HEK293 (cell line): ENCODE results near the gene COL6A1.

Source experiments
- CTCF ChIA-PET: fragments of 350-600 bp; formaldehyde crosslinking; extraction: SDS; loops from one replicate; lab custom pipeline; 2021; ENCODE audit warnings: antibody characterized with exemption; lab: Yijun Ruan, JAX
- POLR2A ChIA-PET: fragments of 300-600 bp; formaldehyde crosslinking; extraction: SDS; loops from one replicate; lab custom pipeline; 2020; ENCODE audit warnings: antibody characterized with exemption, inconsistent platforms; lab: Yijun Ruan, JAX
- H3K27ac ChIP-seq: fragments of 200-500 bp; sonication (Bioruptor generic); 2 replicates; pipeline ENCODE4 v1.5.1; 2014; ENCODE audit warnings: low read depth, low read length, control low read depth, inconsistent platforms; ENCODE audit errors: extremely low read depth
- H3K36me3 ChIP-seq, 2 experiments: fragments of 200-500 bp in 1 of 2; sonication (Bioruptor generic) in 1 of 2; 1 replicate in 1 of 2; 2 replicates in 1 of 2; pipeline ENCODE4 v1.5.1; 2014 to 2017; ENCODE audit warnings: inconsistent platforms in 2 of 2, low read length in 2 of 2; ENCODE audit not compliant: control insufficient read depth in 2 of 2, insufficient read depth in 1 of 2
- H3K4me1 ChIP-seq: fragments of 200-500 bp; sonication (Bioruptor generic); 2 replicates; pipeline ENCODE4 v1.5.1; 2014; ENCODE audit warnings: mild to moderate bottlenecking, low read length, inconsistent platforms; ENCODE audit not compliant: control insufficient read depth, insufficient read depth
- H3K4me3 ChIP-seq: 2 replicates; pipeline ENCODE4 v1.5.1; 2011; ENCODE audit warnings: low read depth, mild to moderate bottlenecking, control low read depth, low read length, moderate library complexity
- H3K9me3 ChIP-seq: fragments of 200-500 bp; sonication (Bioruptor generic); 2 replicates; pipeline ENCODE4 v1.5.1; 2014; ENCODE audit warnings: low read depth, low read length, inconsistent platforms; ENCODE audit not compliant: control insufficient read depth, insufficient read depth
- EGR2 ChIP-seq: fragments of 450-650 bp; formaldehyde crosslinking; IDR thresholded peaks from 2 replicates; pipeline ENCODE4 v1.5.1; 2016; ENCODE audit warnings: low read depth, missing biosample characterization, missing genetic modification characterization
- GFI1B ChIP-seq: fragments of 450-650 bp; formaldehyde crosslinking; IDR thresholded peaks from 2 replicates; pipeline ENCODE4 v1.5.1; 2016; ENCODE audit warnings: missing biosample characterization, missing genetic modification characterization
- HOXC10 ChIP-seq: sonication (generic); formaldehyde crosslinking; IDR thresholded peaks from 2 replicates; pipeline ENCODE4 v1.8.1; 2023; ENCODE audit warnings: mild to moderate bottlenecking, missing genetic modification reagents
- KLF1 ChIP-seq: fragments of 450-650 bp; formaldehyde crosslinking; IDR thresholded peaks from 2 replicates; pipeline ENCODE4 v1.5.1; 2016; ENCODE audit warnings: missing biosample characterization, missing genetic modification characterization
- KLF10 ChIP-seq: fragments of 450-650 bp; IDR thresholded peaks from 2 replicates; pipeline ENCODE4 v1.5.1; 2018; ENCODE audit warnings: missing biosample characterization, mild to moderate bottlenecking, missing genetic modification characterization
- PRDM1 ChIP-seq: fragments of 450-650 bp; formaldehyde crosslinking; IDR thresholded peaks from 2 replicates; pipeline ENCODE4; 2016; ENCODE audit warnings: missing biosample characterization, missing genetic modification characterization
- SALL2 ChIP-seq: fragments of 450-650 bp; formaldehyde crosslinking; IDR thresholded peaks from 2 replicates; pipeline ENCODE4 v1.5.0; 2017; ENCODE audit warnings: missing biosample characterization, mild to moderate bottlenecking, missing genetic modification characterization, borderline replicate concordance
- SETDB1 ChIP-seq: IDR thresholded peaks from one replicate; pipeline ENCODE4 v1.6.1; 2017; ENCODE audit warnings: mild to moderate bottlenecking, low read length, moderate library complexity, mixed read lengths; ENCODE audit not compliant: insufficient read length
- ZBTB17 ChIP-seq: fragments of 450-650 bp; formaldehyde crosslinking; IDR thresholded peaks from 2 replicates; pipeline ENCODE4 v1.5.1; 2016; ENCODE audit warnings: missing biosample characterization, missing genetic modification characterization
- ZBTB20 ChIP-seq: fragments of 450-650 bp; formaldehyde crosslinking; IDR thresholded peaks from 2 replicates; pipeline ENCODE4 v1.5.1; 2016; ENCODE audit warnings: missing biosample characterization, missing genetic modification characterization
- ZFP69B ChIP-seq: fragments of 450-650 bp; formaldehyde crosslinking; IDR thresholded peaks from 2 replicates; pipeline ENCODE4 v1.5.1; 2016; ENCODE audit warnings: missing biosample characterization, missing genetic modification characterization
- ZIC2 ChIP-seq: fragments of 450-650 bp; formaldehyde crosslinking; IDR thresholded peaks from 2 replicates; pipeline ENCODE4 v1.5.1; 2016; ENCODE audit warnings: missing biosample characterization, missing genetic modification characterization
- ZNF175 ChIP-seq: fragments of 450-650 bp; formaldehyde crosslinking; IDR thresholded peaks from 2 replicates; pipeline ENCODE4 v1.5.1; 2016; ENCODE audit warnings: missing biosample characterization, missing genetic modification characterization
- ZNF184 ChIP-seq: fragments of 450-650 bp; IDR thresholded peaks from 2 replicates; pipeline ENCODE4 v1.5.1; 2018; ENCODE audit warnings: missing biosample characterization, mild to moderate bottlenecking, missing genetic modification characterization
- ZNF510 ChIP-seq: fragments of 450-650 bp; formaldehyde crosslinking; IDR thresholded peaks from 2 replicates; pipeline ENCODE4 v1.5.1; 2018; ENCODE audit warnings: mild to moderate bottlenecking, missing genetic modification characterization, missing biosample characterization; ENCODE audit not compliant: insufficient replicate concordance
- ZNF555 ChIP-seq: fragments of 450-650 bp; formaldehyde crosslinking; conservative IDR thresholded peaks from 2 replicates; pipeline ENCODE4 v1.5.1; 2017; ENCODE audit warnings: missing biosample characterization, mild to moderate bottlenecking, missing genetic modification characterization, inconsistent platforms
- ZNF596 ChIP-seq: fragments of 450-650 bp; IDR thresholded peaks from 2 replicates; pipeline ENCODE4 v1.5.0; 2018; ENCODE audit warnings: missing biosample characterization, mild to moderate bottlenecking, missing genetic modification characterization, moderate library complexity
- ZNF600 ChIP-seq: fragments of 450-650 bp; formaldehyde crosslinking; IDR thresholded peaks from 2 replicates; pipeline ENCODE4 v1.5.1; 2016; ENCODE audit warnings: missing biosample characterization, missing genetic modification characterization
- ZNF623 ChIP-seq: fragments of 450-650 bp; formaldehyde crosslinking; IDR thresholded peaks from 2 replicates; pipeline ENCODE4 v1.5.1; 2016; ENCODE audit warnings: missing biosample characterization, missing genetic modification characterization
- ZNF785 ChIP-seq: fragments of 450-650 bp; formaldehyde crosslinking; IDR thresholded peaks from 2 replicates; pipeline ENCODE4 v1.5.1; 2016; ENCODE audit warnings: missing biosample characterization, missing genetic modification characterization
- ZNF792 ChIP-seq: fragments of 450-650 bp; formaldehyde crosslinking; IDR thresholded peaks from 2 replicates; pipeline ENCODE4 v1.5.1; 2016; ENCODE audit warnings: missing biosample characterization, missing genetic modification characterization
- ZNF843 ChIP-seq: fragments of 450-650 bp; formaldehyde crosslinking; IDR thresholded peaks from 2 replicates; pipeline ENCODE4 v1.5.1; 2016; ENCODE audit warnings: missing biosample characterization, missing genetic modification characterization
- TF ChIP-seq, protein P1 (sequence below): fragments of 450-650 bp; formaldehyde crosslinking; IDR thresholded peaks from 2 replicates; pipeline ENCODE4 v1.5.1; 2016; ENCODE audit warnings: missing biosample characterization, missing genetic modification characterization
- TF ChIP-seq, protein P2 (sequence below): fragments of 450-650 bp; formaldehyde crosslinking; conservative IDR thresholded peaks from 2 replicates; pipeline ENCODE4 v1.5.1; 2016; ENCODE audit warnings: low read depth, missing biosample characterization, missing genetic modification characterization
- TF ChIP-seq, protein P3 (sequence below): fragments of 450-650 bp; formaldehyde crosslinking; IDR thresholded peaks from 2 replicates; pipeline ENCODE4 v1.5.1; 2016; ENCODE audit warnings: missing biosample characterization, missing genetic modification characterization

The COL6A1 gene

DNA sequence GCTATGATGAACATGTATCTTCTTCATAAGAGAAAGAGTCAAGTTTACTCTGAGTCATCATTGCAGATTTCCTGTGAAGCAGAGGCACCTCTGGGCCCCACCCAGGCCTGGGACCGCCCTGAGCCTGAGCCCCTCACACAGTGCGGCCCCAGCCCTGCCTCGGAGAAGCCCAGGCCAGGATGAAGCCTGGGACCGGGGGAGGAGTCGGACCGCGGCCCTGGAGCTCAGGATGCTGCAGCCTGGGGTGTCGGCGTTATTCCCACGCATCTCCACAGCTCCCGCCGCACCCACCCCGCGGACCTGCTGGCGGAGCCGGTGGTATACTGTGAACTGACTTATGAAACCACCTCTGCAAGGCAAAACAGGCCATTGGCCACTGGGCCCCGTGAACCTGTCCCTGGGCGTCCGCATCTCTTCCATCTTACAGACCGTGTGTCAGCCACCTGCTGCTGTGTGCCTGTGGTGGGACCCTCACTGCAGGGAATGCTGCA is 2.4 kb upstream of the COL6A1 start (continued):
- TF ChIP-seq SETDB1 (no peak), ZNF184 (tag by site-specific recombination) (no peak), GFI1B (tag by site-specific recombination) (no peak), ZBTB20 (tag by site-specific recombination) (no peak), EGR2 (peak; percentile 92), HOXC10 (CRISPR knock-in tag) (no peak), ZNF600 (tag by site-specific recombination) (peak; percentile 84), ZFP69B (tag by site-specific recombination) (peak; percentile 78), KLF10 (tag by site-specific recombination) (no peak), ZNF623 (tag by site-specific recombination) (no peak), ZIC2 (tag by site-specific recombination) (peak; percentile 26; the same call in 1 of the 2 replicates), KLF1 (peak; percentile 69), ZNF785 (tag by site-specific recombination) (no peak), PRDM1 (no peak), ZNF843 (tag by site-specific recombination) (no peak)

DNA sequence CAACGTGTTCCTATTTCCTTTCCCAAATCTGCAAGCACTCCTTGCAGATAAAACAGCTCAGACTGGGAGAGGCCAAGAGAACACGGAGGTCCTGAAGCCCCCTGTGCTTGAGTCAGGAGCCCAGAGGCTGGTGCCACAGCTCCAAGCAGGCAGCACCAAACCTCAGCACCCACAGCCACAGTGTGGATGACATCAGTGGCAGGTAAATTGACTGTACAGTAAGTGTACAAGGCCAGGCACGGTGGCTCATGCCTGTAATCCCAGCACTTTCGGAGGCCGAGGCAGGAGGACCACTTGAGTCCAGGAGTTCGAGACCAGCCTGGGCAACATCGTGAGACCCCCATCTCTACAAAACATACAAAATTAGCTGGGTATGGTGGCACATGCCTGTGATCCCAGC is 1.9 kb upstream of the COL6A1 start:
- Histone ChIP-seq H3K4me3 (no peak overlapping the region), H3K36me3 (peaks cover 2 to 8% of the 10 kb centered on the region in 2 experiments; a peak in 2 of 3 replicates), H3K4me1 (peaks cover 16% of the 10 kb centered on the region), H3K9me3 (no peaks in the 10 kb centered on the region), H3K27ac (no peak overlapping the region)
- no peak for TF ChIP-seq PRDM1
- TF ChIP-seq SALL2, result no peak
- TF ChIP-seq ZNF510 (tag by site-specific recombination), result no peak
- TF ChIP-seq ZBTB17, result 0 out of 2 replicates have a peak, but pooled peaks have one; percentile 30
- CTCF ChIA-PET, result interaction anchor here (0.6 to 1.0 kb wide), 3 partner anchors 10 to 58 kb away, joined by 3 to 7 read pairs (median 4); no protein-coding TSS in a partner anchor
- POLR2A ChIA-PET, result interaction anchor here (1.4 kb wide), 1 partner anchor 164 kb away, joined by 3 read pairs; no protein-coding TSS in a partner anchor

DNA sequence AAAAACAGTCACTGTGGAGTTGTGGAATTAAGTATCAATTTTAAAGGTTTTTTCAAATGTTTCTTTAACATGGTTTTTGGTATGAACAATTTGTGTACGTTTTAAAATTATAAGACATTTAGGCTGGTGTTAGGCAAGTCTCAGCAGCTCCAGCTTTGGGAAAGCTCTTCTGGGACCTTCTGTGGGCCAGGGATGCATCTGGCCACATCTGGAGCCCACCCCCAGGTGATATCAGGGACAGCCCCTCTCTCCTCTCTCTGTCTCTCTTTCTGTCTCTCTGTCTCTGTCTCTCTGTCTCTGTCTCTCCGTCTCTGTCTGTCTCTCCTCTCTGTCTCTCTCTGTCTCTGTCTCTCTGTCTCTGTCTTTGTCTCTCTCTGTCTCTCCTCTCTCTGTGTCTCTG is 1.3 kb upstream of the COL6A1 start:
- CTCF ChIA-PET, result interaction anchor here (0.6 to 1.0 kb wide), 2 partner anchors 48 to 59 kb away, joined by 3 to 7 read pairs; no protein-coding TSS in a partner anchor
- H3K4me1 ChIP-seq, result peaks cover 10% of the 10 kb centered on the region
- TF ChIP-seq, protein P1, sequence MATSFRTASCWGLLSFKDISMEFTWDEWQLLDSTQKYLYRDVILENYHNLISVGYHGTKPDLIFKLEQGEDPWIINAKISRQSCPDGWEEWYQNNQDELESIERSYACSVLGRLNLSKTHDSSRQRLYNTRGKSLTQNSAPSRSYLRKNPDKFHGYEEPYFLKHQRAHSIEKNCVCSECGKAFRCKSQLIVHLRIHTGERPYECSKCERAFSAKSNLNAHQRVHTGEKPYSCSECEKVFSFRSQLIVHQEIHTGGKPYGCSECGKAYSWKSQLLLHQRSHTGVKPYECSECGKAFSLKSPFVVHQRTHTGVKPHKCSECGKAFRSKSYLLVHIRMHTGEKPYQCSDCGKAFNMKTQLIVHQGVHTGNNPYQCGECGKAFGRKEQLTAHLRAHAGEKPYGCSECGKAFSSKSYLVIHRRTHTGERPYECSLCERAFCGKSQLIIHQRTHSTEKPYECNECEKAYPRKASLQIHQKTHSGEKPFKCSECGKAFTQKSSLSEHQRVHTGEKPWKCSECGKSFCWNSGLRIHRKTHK, result no peak
- TF ChIP-seq ZNF596, result peak; percentile 64; the same call in 1 of the 2 replicates
- H3K9me3 ChIP-seq, result no peaks in the 10 kb centered on the region
- H3K27ac ChIP-seq, result no peak overlapping the region
- POLR2A ChIA-PET, result no interaction called here
- H3K36me3 ChIP-seq, result peaks cover 9 to 14% of the 10 kb centered on the region in 2 experiments; a peak in 2 of 3 replicates
- H3K4me3 ChIP-seq, result no peak overlapping the region

DNA sequence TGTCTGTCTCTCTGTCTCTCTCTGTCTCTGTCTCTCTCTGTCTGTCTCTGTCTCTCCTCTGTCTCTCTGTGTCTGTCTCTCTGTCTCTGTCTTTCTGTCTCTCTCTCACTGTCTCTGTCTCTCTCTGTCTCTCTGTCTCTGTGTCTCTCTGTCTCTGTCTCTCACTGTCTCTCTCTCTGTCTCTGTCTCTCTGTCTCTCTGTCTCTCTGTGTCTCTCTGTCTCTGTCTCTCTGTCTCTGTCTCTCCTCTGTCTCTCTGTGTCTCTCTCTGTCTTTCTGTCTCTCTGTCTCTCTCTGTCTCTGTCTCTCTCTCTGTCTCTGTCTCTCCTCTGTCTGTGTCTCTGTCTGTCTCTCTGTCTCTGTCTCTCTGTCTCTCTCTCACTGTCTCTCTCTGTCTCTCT is 873 bp upstream of the COL6A1 start:
- Histone ChIP-seq H3K4me3 (peak overlapping the region; percentile 28), H3K36me3 (peaks cover 10 to 18% of the 10 kb centered on the region in 2 experiments; a peak in 2 of 3 replicates), H3K9me3 (no peaks in the 10 kb centered on the region), H3K27ac (peak overlapping the region; percentile 62), H3K4me1 (peaks cover 9% of the 10 kb centered on the region)
- ChIA-PET POLR2A (interaction anchor here (0.7 to 1.0 kb wide), 4 partner anchors 34 to 1640 kb away, joined by 3 to 4 read pairs (median 3); partner anchors contain the start of gene LSS), CTCF (interaction anchor here (0.7 kb wide), 1 partner anchor 163 kb away, joined by 4 read pairs; no protein-coding TSS in a partner anchor)
- TF ChIP-seq ZNF792 (tag by site-specific recombination), result no peak
- TF ChIP-seq, protein P2, sequence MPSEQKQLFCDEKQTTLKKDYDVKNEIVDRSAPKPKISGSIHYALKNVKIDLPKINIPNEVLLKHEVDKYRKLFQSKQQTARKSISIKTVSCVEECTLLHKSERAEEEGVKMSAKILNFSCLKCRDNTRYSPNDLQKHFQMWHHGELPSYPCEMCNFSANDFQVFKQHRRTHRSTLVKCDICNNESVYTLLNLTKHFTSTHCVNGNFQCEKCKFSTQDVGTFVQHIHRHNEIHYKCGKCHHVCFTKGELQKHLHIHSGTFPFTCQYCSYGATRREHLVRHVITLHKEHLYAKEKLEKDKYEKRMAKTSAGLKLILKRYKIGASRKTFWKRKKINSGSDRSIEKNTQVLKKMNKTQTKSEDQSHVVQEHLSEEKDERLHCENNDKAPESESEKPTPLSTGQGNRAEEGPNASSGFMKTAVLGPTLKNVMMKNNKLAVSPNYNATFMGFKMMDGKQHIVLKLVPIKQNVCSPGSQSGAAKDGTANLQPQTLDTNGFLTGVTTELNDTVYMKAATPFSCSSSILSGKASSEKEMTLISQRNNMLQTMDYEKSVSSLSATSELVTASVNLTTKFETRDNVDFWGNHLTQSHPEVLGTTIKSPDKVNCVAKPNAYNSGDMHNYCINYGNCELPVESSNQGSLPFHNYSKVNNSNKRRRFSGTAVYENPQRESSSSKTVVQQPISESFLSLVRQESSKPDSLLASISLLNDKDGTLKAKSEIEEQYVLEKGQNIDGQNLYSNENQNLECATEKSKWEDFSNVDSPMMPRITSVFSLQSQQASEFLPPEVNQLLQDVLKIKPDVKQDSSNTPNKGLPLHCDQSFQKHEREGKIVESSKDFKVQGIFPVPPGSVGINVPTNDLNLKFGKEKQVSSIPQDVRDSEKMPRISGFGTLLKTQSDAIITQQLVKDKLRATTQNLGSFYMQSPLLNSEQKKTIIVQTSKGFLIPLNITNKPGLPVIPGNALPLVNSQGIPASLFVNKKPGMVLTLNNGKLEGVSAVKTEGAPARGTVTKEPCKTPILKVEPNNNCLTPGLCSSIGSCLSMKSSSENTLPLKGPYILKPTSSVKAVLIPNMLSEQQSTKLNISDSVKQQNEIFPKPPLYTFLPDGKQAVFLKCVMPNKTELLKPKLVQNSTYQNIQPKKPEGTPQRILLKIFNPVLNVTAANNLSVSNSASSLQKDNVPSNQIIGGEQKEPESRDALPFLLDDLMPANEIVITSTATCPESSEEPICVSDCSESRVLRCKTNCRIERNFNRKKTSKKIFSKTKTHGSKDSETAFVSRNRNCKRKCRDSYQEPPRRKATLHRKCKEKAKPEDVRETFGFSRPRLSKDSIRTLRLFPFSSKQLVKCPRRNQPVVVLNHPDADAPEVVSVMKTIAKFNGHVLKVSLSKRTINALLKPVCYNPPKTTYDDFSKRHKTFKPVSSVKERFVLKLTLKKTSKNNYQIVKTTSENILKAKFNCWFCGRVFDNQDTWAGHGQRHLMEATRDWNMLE (tag by site-specific recombination), result no peak
- TF ChIP-seq ZNF175 (tag by site-specific recombination), result no peak
- TF ChIP-seq, protein P3, sequence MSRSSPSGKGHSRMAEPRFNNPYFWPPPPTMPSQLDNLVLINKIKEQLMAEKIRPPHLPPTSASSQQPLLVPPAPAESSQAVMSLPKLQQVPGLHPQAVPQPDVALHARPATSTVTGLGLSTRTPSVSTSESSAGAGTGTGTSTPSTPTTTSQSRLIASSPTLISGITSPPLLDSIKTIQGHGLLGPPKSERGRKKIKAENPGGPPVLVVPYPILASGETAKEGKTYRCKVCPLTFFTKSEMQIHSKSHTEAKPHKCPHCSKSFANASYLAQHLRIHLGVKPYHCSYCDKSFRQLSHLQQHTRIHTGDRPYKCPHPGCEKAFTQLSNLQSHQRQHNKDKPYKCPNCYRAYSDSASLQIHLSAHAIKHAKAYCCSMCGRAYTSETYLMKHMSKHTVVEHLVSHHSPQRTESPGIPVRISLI (tag by site-specific recombination), result no peak
- TF ChIP-seq ZNF555, result no peak
